Brain microvascular endothelial cell (primary cell): ENCODE data around the gene HLCS.

Experiments
- DNase-seq: peaks from one replicate; pipeline ENCODE4 v3.0.0-alpha.2; 2020
- H3K27ac ChIP-seq: fragments of 250-450 bp; sonication (Bioruptor Pico); 2 replicates; pipeline ENCODE4 v1.5.1; 2020; ENCODE audit warnings: mild to moderate bottlenecking, moderate library complexity
- H3K27me3 ChIP-seq: fragments of 250-450 bp; sonication (Bioruptor Pico); replicated peaks from 2 replicates; pipeline ENCODE4 v1.5.1; 2020; ENCODE audit warnings: mild to moderate bottlenecking
- H3K36me3 ChIP-seq: fragments of 250-450 bp; sonication (Bioruptor Pico); replicated peaks from 2 replicates; pipeline ENCODE4 v1.5.1; 2020; ENCODE audit warnings: mild to moderate bottlenecking
- H3K4me3 ChIP-seq: 2 replicates; pipeline ENCODE4 v1.5.1; 2011; ENCODE audit warnings: low read depth, mild to moderate bottlenecking, control low read depth, low read length, moderate library complexity
- CTCF ChIP-seq: IDR thresholded peaks from 2 replicates; pipeline ENCODE4 v1.5.1; 2011; ENCODE audit warnings: low read depth, mild to moderate bottlenecking, moderate library complexity, low read length, control low read depth, inconsistent platforms; ENCODE audit errors: missing control alignments
- in situ Hi-C: cut with HindIII; loops from 2 replicates; pipeline ENCODE4 v1.10.0; 2017; ENCODE audit warnings: low sequenced_read_pairs, low pct_ligation_motif_present

The HLCS gene

DNA sequence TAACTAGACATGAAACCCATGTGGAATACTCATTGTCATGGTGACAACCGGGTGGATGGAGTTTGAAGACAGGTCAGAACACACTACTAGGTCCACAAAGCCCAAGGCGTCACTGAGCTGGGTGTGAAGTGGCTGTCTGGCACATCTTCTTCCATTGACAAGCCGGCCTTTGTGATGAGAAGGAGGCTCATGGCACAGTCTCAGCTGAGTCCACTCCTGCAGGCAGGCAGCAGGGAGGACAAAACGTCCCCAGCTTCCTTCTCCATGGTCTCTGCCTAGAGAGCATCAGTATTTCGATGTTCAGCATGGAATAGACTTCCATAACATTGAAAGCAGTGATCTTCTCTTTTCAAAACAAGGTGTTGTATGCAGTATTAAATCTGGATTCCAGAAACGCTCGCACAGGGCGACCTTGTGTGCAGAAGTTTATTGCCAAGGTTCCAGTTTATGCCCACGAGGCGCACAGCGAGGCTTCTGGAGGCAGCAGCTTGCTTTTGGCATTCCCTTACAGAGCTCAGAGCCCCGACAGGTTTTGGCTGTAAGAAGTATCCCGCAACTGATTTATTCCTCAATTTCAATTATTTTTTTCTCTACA, 163.3 kb downstream of the HLCS start:
- H3K27me3 ChIP-seq, result no peaks in the 10 kb centered on the region
- in situ Hi-C loops, result no loop called here
- no peak for DNase-seq
- no peak for TF ChIP-seq CTCF
- H3K4me3 ChIP-seq, result no peak overlapping the region
- H3K36me3 ChIP-seq, result no peaks in the 10 kb centered on the region
- no peak overlapping the region for H3K27ac ChIP-seq

DNA sequence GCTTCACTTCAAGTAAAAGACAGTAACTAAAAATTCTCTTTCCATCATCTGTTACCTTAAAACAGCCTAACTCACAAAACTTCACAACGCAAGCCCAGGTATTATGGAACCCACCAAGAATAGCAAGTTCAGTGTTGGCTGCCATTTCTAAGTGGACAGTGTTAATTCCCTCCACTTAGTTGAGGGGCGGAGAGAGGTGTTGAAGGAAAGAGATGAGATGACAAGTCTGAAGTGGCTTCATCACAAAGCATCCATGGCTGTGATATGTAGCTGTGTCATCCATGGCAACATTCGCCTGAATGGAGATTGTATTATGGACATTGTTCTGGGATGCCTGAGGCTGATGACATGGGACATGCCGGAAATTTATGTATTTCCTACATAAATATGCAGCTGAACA, 165.7 kb downstream of the HLCS start:
- H3K36me3 ChIP-seq, result no peaks in the 10 kb centered on the region
- no peak for DNase-seq
- no peak overlapping the region for H3K4me3 ChIP-seq
- H3K27ac ChIP-seq, result no peak overlapping the region
- no peaks in the 10 kb centered on the region for H3K27me3 ChIP-seq
- in situ Hi-C loops, result no loop called here
- TF ChIP-seq CTCF, result no peak

DNA sequence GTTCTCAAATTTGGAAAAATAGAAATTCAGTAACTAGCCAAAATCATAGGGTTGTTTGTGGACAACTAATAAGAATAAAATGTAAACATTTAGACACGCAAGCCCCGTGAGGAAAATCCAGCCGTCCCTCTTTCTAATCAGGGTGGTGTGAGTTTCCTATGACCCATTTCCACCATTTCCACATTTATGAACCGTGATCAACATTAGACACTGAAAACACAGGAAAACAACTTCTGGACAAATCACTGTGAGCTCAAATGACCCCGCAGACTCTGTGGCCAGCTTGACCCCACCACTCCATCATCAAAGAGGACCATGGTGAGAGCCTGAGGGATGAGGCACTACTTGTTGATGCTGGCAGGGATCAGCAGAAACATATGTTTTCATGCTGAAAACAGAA, 166.6 kb downstream of the HLCS start:
- no peak for DNase-seq
- no peak overlapping the region for H3K4me3 ChIP-seq
- H3K27me3 ChIP-seq, result no peaks in the 10 kb centered on the region
- no peaks in the 10 kb centered on the region for H3K36me3 ChIP-seq
- no peak for TF ChIP-seq CTCF
- H3K27ac ChIP-seq, result no peak overlapping the region
- in situ Hi-C loops, result no loop called here

GRCh38 chr21:36798491-36798890, 168.0 kb downstream of the HLCS start:
- no peak for DNase-seq
- Histone ChIP-seq H3K27me3 (no peaks in the 10 kb centered on the region), H3K27ac (no peak overlapping the region), H3K36me3 (no peaks in the 10 kb centered on the region), H3K4me3 (no peak overlapping the region)
- in situ Hi-C loops, result no loop called here
- TF ChIP-seq CTCF, result no peak

GRCh38 chr21:36796070-36796469, 170.4 kb downstream of the HLCS start:
- in situ Hi-C loops, result no loop called here
- no peak for TF ChIP-seq CTCF
- no peaks in the 10 kb centered on the region for H3K36me3 ChIP-seq

DNA sequence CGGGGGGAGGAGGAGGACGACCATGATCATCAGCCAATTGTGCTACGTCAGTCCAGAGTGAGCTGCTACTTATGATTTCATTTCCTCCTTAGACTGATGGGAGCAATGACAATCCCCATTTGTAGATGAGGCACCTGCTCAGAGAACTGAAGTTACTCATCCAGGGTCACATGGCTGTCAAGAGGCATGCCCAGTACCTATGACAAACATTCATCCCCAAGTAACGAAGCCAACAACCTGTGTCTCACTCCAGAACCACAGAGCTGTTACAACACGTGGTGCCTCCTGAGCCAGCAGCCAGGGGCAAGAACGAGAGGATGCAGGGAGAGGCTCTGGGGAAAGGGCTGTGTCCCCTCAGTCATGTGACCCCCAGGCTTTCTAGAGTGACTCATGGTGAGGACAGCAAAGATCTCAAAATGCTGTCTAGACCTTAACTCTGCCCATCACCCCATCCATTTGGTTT, 173.9 kb downstream of the HLCS start:
- Histone ChIP-seq H3K27ac (no peak overlapping the region), H3K36me3 (no peaks in the 10 kb centered on the region), H3K4me3 (no peak overlapping the region), H3K27me3 (no peaks in the 10 kb centered on the region)
- DNase-seq, result peak; percentile 5
- in situ Hi-C loops, result no loop called here
- no peak for TF ChIP-seq CTCF

More at GRCh38 chr21:36796070-36796469, 170.4 kb downstream of the HLCS start:
- Histone ChIP-seq H3K27ac (no peak overlapping the region), H3K4me3 (no peak overlapping the region), H3K27me3 (no peaks in the 10 kb centered on the region)
- DNase-seq, result no peak
